ENCODE data around the gene LRSAM1.
"Not testable (repeated sequence)": the region's sequence is repeated elsewhere in the genome, so short reads cannot be mapped to it uniquely, and the experiment has no call there.

Gene LRSAM1

GRCh38 chr9:127463382-127463781 lies 12.1 kb downstream of the LRSAM1 start:
- no peak for DNase-seq

DNA sequence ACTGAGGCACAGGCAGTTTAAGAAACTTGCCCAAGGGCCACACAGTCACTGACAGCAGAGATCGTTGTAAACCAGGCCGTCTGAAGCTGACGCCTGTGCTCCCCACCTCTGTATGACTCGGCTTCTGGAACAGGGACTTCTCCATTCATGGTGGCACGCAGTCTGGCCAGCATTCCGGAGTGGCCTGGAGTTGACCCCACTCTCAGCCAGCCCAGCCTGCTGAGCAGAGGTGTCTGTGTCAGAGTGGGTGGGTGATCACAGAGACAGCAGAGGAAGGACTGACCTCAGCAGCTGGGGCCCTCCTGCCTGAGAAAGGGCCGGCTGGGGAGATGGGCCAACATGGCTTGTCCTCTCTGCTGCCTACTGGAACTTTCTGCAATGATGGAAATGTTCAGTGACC lies 12.6 kb downstream of the LRSAM1 start:
- no peak for DNase-seq

GRCh38 chr9:127466407-127466917 lies 15.2 kb downstream of the LRSAM1 start:
- DNase-seq = not testable (repeated sequence)

DNA sequence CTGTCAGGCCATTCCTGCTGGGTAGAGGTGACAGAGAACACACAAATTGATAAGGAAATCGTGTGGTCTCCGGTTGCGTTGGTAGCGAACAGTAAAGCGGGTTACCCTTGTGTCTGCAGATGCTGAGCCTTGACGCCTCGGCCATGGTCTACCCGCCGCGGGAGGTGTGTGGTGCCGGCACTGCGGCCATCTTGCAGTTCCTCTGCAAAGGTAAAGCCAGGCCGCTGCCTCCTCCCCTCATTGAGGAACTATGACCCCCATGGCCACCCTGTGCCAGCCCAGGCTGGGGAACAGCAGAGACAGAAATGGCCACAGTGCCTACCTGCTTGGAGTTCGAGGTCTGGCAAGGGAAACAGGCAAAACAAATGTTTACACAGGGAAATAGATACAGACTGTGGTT lies 16.3 kb downstream of the LRSAM1 start:
- no peak for DNase-seq

- DNase-seq = no peak
Observed at GRCh38 chr9:127470662-127471061, 19.4 kb downstream of the LRSAM1 start.

DNA sequence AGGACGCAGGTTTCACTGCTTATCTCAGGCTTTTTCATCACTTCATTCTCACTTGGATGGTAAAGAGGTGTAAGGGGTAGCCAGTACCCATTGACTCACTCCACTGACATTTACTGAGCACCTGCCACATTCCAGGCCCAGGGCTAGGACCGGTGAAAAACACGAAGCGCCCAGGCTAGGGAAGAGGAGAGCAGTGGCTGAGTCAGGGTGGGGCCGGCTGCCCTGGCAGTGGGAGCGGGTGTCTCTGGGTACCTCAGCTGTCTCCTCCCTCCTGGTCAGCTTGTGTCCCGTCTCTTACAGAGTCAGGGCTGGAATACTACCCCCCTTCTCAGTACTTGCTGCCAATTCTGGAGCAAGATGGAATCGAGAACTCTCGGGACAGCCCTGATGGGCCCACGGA lies 22.2 kb downstream of the LRSAM1 start:
- DNase-seq = no peak

GRCh38 chr9:127473932-127474331 lies 22.6 kb downstream of the LRSAM1 start:
- no peak for DNase-seq

DNA sequence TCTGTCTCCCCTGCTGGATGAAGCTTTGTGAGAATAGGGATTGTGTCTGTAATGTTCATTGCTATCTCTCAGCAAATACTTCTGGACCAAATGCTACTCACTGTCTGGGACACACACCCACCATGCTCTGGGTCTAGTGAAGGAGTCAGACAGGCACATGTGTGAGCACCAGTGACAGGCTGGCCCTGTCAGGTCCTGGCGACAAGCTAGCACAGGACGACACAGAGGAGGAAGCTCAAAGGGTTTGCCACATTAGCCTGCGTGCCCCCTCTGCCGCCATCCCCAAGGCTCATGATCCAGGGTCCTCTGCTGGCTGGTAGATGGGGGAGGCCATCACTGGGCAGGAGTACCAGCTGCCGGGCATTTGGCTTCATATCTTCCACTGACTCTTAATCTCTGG lies 23.3 kb downstream of the LRSAM1 start:
- DNase-seq = no peak

- no peak for DNase-seq
Observed at GRCh38 chr9:127479507-127480081, 28.3 kb downstream of the LRSAM1 start.

DNA sequence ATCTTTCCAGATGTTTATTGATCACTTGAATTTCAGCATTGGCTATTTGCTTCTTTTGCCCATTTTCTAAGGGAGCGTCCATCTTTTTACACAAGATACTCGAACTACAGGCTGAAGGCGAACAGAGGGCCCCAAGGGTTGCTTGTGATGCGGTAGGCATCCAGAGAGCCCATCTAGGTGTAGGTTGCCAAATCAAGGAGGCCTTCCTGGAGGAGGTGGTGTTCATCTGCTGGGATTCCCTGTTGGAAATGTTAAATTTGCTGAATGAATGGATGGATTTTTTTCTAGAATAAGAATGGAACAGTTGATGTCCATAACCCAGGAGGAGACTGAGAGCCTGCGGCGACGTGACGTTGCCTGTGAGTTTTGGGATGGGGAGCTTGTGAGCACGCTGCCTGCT lies 31.4 kb downstream of the LRSAM1 start:
- DNase-seq = no peak

GRCh38 chr9:127485995-127486394 lies 34.7 kb downstream of the LRSAM1 start:
- no peak for DNase-seq

DNA sequence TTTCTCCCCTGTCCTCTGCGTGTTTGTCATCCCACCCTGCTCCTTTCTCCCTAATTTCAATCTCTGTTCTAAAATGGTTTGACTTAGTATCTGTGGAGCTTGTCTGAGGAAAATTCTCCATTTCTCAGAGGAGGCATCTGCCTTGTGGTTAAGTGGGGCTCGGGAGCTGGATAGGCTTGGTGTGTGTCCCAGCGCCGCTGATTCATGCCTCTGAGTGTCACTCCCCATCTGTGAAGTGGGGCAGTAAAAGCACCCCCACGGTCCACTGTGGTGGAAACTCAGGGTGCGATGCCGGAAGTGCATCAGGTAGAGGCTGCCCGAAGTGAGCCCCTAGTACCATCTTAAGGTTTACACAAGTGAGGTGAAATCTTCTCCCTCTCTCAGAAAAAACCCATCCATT lies 37.6 kb downstream of the LRSAM1 start:
- DNase-seq = no peak

DNA sequence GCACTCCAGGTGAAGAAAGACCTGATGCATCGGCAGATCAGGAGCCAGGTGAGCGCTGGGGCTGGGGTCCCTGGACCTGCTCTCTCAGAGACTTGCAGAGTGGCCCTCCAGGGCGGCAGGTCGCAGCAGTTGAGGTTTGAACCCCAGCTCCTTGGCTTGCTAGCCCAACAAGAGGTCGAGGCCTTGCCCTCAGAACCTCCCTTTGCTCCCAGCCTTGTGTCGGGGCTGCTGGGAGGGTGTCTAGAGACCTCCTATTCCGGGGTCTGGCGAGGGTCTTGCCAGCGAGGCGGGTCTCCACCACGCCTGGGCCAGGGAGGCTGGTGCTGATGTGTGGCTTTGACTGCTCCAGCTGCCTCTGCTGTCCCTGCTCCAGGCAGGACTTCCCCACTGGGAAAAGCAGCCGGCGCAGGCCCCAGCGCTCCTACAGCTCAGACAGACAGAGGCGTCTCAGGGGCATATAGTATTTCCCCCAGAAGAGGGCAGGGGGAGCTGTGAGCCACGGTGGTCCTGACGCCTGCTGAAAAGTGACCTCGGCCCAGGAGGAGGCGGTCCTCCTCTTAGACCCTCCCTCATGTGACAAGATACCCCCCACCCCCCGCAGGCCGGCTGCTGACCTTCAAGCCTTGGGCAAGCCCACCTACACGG lies 38.3 kb downstream of the LRSAM1 start:
- no peak for DNase-seq

GRCh38 chr9:127490535-127491230 lies 39.4 kb downstream of the LRSAM1 start:
- DNase-seq = no peak

- no peak for DNase-seq
Observed at GRCh38 chr9:127491516-127491915, 40.2 kb downstream of the LRSAM1 start.

GRCh38 chr9:127492616-127493015 lies 41.3 kb downstream of the LRSAM1 start:
- DNase-seq = no peak

- DNase-seq = no peak
Observed at GRCh38 chr9:127493592-127494303, 42.4 kb downstream of the LRSAM1 start.

DNA sequence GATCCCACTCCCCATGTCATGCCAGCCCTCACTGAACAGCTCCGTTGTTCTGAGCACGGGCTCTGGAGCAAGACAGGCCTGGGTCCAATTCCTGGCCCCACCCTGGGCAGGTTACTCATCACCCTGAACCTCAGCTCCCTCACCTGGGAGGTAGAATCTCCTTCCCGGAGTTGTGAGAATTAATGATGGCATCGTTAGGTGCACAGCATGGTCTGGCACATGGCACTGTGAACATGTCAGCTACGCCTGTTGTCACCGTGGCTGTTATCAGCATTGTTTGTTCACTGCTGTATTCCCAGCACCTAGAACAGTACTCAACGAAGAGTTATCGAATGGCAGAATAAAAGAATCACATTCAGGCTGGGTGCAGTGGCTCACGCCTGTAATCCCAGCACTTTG lies 43.0 kb downstream of the LRSAM1 start:
- no peak for DNase-seq

- no peak for DNase-seq
Observed at GRCh38 chr9:127495884-127496555, 44.7 kb downstream of the LRSAM1 start.

GRCh38 chr9:127496974-127497373 lies 45.7 kb downstream of the LRSAM1 start:
- DNase-seq = no peak

DNA sequence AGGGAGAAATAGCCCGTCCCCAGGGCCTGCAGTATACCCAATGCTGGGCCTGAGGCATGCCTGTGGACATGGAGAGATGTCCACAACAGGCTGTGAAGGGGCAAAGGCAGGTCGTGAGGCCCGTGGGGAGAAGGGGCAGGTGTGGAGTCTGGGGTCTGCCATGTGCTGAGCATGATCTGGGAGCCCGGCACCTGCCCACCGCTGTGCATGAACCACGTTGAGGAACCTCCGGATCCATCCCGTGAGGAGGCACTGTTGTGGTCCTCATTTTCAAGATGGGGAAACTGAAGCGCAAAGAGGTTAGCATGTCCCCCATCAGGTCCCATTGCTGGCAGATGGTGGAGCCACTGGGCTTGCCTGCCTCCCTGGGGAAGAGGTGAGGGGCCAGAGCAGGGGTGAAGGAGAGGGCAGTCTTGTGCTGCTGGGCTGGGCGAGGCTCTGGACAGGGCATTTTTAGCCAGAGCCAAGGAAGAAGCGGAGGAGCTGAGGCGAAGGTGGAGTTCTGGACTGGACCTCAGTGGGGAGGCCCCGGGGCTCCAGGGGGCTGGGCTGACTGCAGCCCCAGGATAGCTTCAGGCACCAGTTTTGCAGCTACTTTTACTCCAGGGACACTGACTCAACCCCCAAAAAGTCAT lies 46.5 kb downstream of the LRSAM1 start:
- no peak for DNase-seq

DNA sequence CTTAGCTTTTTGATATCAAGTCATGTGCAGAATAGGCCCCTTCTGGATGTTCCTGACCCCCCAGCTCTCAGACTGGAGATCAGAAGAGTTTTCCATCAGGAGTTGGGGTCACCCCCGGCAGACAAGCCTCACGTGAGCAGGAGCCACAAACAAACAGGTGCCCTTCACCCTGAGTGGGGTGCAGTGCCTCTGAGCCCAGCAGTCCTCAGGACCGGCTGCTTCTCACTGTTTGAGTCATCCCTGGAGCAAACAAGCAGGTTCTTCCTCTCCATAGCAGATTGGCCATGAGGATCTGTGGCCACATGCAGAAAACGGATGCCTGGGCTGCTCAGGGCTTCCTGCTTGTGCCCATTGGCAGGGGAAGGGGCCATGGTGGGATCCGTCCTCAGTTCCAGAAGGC lies 47.0 kb downstream of the LRSAM1 start:
- DNase-seq = no peak

DNA sequence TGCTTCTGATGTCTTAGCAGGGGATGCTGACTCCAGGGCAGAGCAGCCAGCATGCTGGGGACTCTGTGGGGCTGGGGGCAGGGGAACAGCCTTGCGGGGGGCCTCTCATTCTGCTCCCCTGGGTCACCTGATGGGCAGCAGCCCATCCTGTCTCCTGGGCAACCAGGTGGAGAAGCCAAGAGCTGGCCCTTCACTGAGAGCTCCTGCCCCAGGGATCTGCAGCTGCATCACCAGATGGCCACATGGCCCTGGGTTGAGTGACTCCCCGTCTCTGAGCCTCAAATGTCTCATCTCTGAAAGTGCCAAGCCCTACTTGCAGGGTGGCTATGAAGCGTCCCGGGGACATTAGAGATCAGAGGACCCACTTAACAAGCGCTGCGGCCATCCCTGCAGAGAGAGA lies 49.1 kb downstream of the LRSAM1 start:
- DNase-seq = no peak
